GM21529 (cell line): ENCODE measurements around the gene S1PR2.
"Not testable (repeated sequence)": the region's sequence is repeated elsewhere in the genome, so short reads cannot be mapped to it uniquely, and the experiment has no call there.

Source experiments
- ATAC-seq: cut with Tn5 transposase; IDR thresholded peaks from one replicate; pipeline ENCODE4 v1.9.1; 2021; ENCODE audit not compliant: unreplicated experiment

The S1PR2 gene

GRCh38 chr19:10192922-10193321, 38.2 kb downstream of the S1PR2 start:
- ATAC-seq: no peak

GRCh38 chr19:10191347-10191746, 39.8 kb downstream of the S1PR2 start:
- ATAC-seq: no peak

GRCh38 chr19:10190026-10190425, 41.1 kb downstream of the S1PR2 start:
- no peak for ATAC-seq

- ATAC-seq: no peak
Measured at GRCh38 chr19:10189616-10190015, 41.5 kb downstream of the S1PR2 start.

GRCh38 chr19:10187315-10187714, 43.8 kb downstream of the S1PR2 start:
- no peak for ATAC-seq

- ATAC-seq: no peak
Measured at GRCh38 chr19:10184636-10185035, 46.5 kb downstream of the S1PR2 start.

- ATAC-seq: no peak
Measured at GRCh38 chr19:10183926-10184325, 47.2 kb downstream of the S1PR2 start.

- ATAC-seq: no peak
Measured at GRCh38 chr19:10182847-10183246, 48.3 kb downstream of the S1PR2 start.

- no peak for ATAC-seq
Measured at GRCh38 chr19:10182076-10182475, 49.1 kb downstream of the S1PR2 start.

GRCh38 chr19:10180459-10180858, 50.7 kb downstream of the S1PR2 start:
- no peak for ATAC-seq

- ATAC-seq: not testable (repeated sequence)
Measured at GRCh38 chr19:10180024-10180423, 51.1 kb downstream of the S1PR2 start.

GRCh38 chr19:10173527-10173926, 57.6 kb downstream of the S1PR2 start:
- ATAC-seq: no peak
